Mesendoderm (in vitro differentiated cells): ENCODE measurements around the gene SNAP29.
"Not testable (repeated sequence)": the region's sequence is repeated elsewhere in the genome, so short reads cannot be mapped to it uniquely, and the experiment has no call there.

Experiments used
- DNase-seq: peaks from one replicate; pipeline ENCODE4 v3.0.0; 2013
- H2AK5ac ChIP-seq: 2 replicates; pipeline ENCODE4 v1.6.1; 2013; ENCODE audit warnings: low read length, inconsistent platforms
- H2BK120ac ChIP-seq: 2 replicates; pipeline ENCODE4 v1.6.1; 2013; ENCODE audit warnings: low read depth, mild to moderate bottlenecking, low read length, moderate library complexity, mixed read lengths
- H2BK15ac ChIP-seq: replicated peaks from 2 replicates; pipeline ENCODE4 v1.6.1; 2013; ENCODE audit warnings: low read depth, mild to moderate bottlenecking, moderate library complexity
- H2BK5ac ChIP-seq: 2 replicates; pipeline ENCODE4 v1.6.1; 2013; ENCODE audit warnings: low read length, inconsistent platforms
- H3K18ac ChIP-seq: 2 replicates; pipeline ENCODE4 v1.6.1; 2013; ENCODE audit warnings: mild to moderate bottlenecking, low read length, mixed read lengths
- H3K23ac ChIP-seq: one replicate; pipeline ENCODE4 v1.6.1; 2013; ENCODE audit warnings: low read length
- H3K27ac ChIP-seq: 2 replicates; pipeline ENCODE4 v1.5.1; 2013; ENCODE audit warnings: low read depth, mild to moderate bottlenecking, inconsistent platforms, low read length, moderate library complexity
- H3K27me3 ChIP-seq: 2 replicates; pipeline ENCODE4 v1.6.1; 2013; ENCODE audit warnings: low read length, control low read depth, mild to moderate bottlenecking, inconsistent platforms; ENCODE audit not compliant: insufficient read depth, poor library complexity
- H3K36me3 ChIP-seq: 2 replicates; pipeline ENCODE4 v1.6.1; 2013; ENCODE audit warnings: low read length, inconsistent platforms; ENCODE audit not compliant: control insufficient read depth, insufficient read depth
- H3K4ac ChIP-seq: one replicate; pipeline ENCODE4 v1.6.1; 2013; ENCODE audit warnings: low read depth, mild to moderate bottlenecking, low read length, moderate library complexity
- H3K4me1 ChIP-seq: 2 replicates; pipeline ENCODE4 v1.6.1; 2013; ENCODE audit warnings: low read depth, low read length, inconsistent platforms; ENCODE audit not compliant: control insufficient read depth
- H3K4me2 ChIP-seq: 2 replicates; pipeline ENCODE4 v1.6.1; 2013; ENCODE audit warnings: low read length
- H3K4me3 ChIP-seq: 2 replicates; pipeline ENCODE4 v1.5.1; 2013; ENCODE audit warnings: mild to moderate bottlenecking, low read length
- H3K56ac ChIP-seq: one replicate; pipeline ENCODE4 v1.6.1; 2013; ENCODE audit warnings: low read length
- H3K79me1 ChIP-seq: 2 replicates; pipeline ENCODE4 v1.6.1; 2013; ENCODE audit warnings: low read length, inconsistent platforms
- H3K79me2 ChIP-seq: 2 replicates; pipeline ENCODE4 v1.6.1; 2013; ENCODE audit warnings: mild to moderate bottlenecking, low read length; ENCODE audit not compliant: control insufficient read depth, insufficient read depth
- H3K9ac ChIP-seq: 2 replicates; pipeline ENCODE4 v1.6.1; 2013; ENCODE audit warnings: low read length, inconsistent platforms
- H4K5ac ChIP-seq: one replicate; pipeline ENCODE4 v1.6.1; 2013; ENCODE audit warnings: low read length
- H4K8ac ChIP-seq: one replicate; pipeline ENCODE4 v1.6.1; 2013; ENCODE audit warnings: low read depth, mild to moderate bottlenecking, control low read depth, low read length, moderate library complexity
- WGBS: extraction: QIAGEN DNeasy Blood & Tissue Kit; methylation state at CpG from one replicate; pipeline ENCODE4 v1.1.7; 2013; ENCODE audit warnings: low lambda C conversion rate, missing lambda C conversion rate; ENCODE audit not compliant: insufficient coverage; ENCODE audit errors: extremely low coverage; 5-methylcytosine and 5-hydroxymethylcytosine counted together

SNAP29 gene

GRCh38 chr22:20889025-20889704, 30.4 kb downstream of the SNAP29 start:
- Histone ChIP-seq H3K56ac (no peak overlapping the region), H3K36me3 (no peaks in the 10 kb centered on the region), H2BK120ac (no peak overlapping the region), H4K5ac (no peak overlapping the region), H3K27ac (no peak overlapping the region), H3K79me1 (no peaks in the 10 kb centered on the region), H3K18ac (no peak overlapping the region), H3K79me2 (no peaks in the 10 kb centered on the region), H3K27me3 (no peaks in the 10 kb centered on the region), H3K9ac (no peak overlapping the region), H3K23ac (no peak overlapping the region), H3K4me1 (no peaks in the 10 kb centered on the region), H3K4ac (no peak overlapping the region), H2AK5ac (no peak overlapping the region), H4K8ac (no peak overlapping the region), H3K4me2 (no peak overlapping the region), H2BK5ac (no peak overlapping the region), H3K4me3 (no peak overlapping the region), H2BK15ac (no peak overlapping the region)
- DNase-seq = no peak
- no CpG with 5 or more reads among the region's 6 CpGs for WGBS

- peak overlapping the region; percentile 42 for H3K56ac ChIP-seq
- no peaks in the 10 kb centered on the region for H3K36me3 ChIP-seq
- no peak overlapping the region for H3K4ac ChIP-seq
- H3K4me2 ChIP-seq = no peak overlapping the region
- no peak overlapping the region for H4K5ac ChIP-seq
- H2AK5ac ChIP-seq = no peak overlapping the region
- H3K23ac ChIP-seq = no peak overlapping the region
- H3K27me3 ChIP-seq = no peaks in the 10 kb centered on the region
- no peak overlapping the region for H4K8ac ChIP-seq
- no peak overlapping the region for H2BK15ac ChIP-seq
- H2BK5ac ChIP-seq = no peak overlapping the region
- H3K27ac ChIP-seq = no peak overlapping the region
- no peaks in the 10 kb centered on the region for H3K4me1 ChIP-seq
- whole genome bisulfite sequencing = no CpG with 5 or more reads among the region's 13 CpGs
- DNase-seq = no peak
- no peaks in the 10 kb centered on the region for H3K79me1 ChIP-seq
- H3K4me3 ChIP-seq = no peak overlapping the region
- H3K18ac ChIP-seq = no peak overlapping the region
- no peaks in the 10 kb centered on the region for H3K79me2 ChIP-seq
- H3K9ac ChIP-seq = no peak overlapping the region
- H2BK120ac ChIP-seq = no peak overlapping the region
These were observed 31.2 kb downstream of the SNAP29 start for GRCh38 chr22:20889904-20890540.

GRCh38 chr22:20890975-20891374, 32.2 kb downstream of the SNAP29 start:
- Histone ChIP-seq H3K79me1 (no peaks in the 10 kb centered on the region), H2BK120ac (no peak overlapping the region), H3K4me2 (no peak overlapping the region), H3K4me3 (no peak overlapping the region), H3K27me3 (no peaks in the 10 kb centered on the region), H3K27ac (no peak overlapping the region), H3K23ac (no peak overlapping the region), H3K4ac (no peak overlapping the region), H2AK5ac (no peak overlapping the region), H3K9ac (no peak overlapping the region), H3K36me3 (no peaks in the 10 kb centered on the region), H2BK15ac (no peak overlapping the region), H3K56ac (no peak overlapping the region), H3K4me1 (no peaks in the 10 kb centered on the region), H3K79me2 (no peaks in the 10 kb centered on the region), H3K18ac (no peak overlapping the region), H4K8ac (no peak overlapping the region), H2BK5ac (no peak overlapping the region), H4K5ac (no peak overlapping the region)
- DNase-seq = no peak
- no CpG with 5 or more reads among the region's 6 CpGs for WGBS

GRCh38 chr22:20897737-20898136, 38.9 kb downstream of the SNAP29 start:
- H3K4me2 ChIP-seq, H3K23ac ChIP-seq, H2BK120ac ChIP-seq, H3K79me2 ChIP-seq, H3K4me3 ChIP-seq, H3K27ac ChIP-seq, H3K79me1 ChIP-seq, H2BK5ac ChIP-seq, H3K27me3 ChIP-seq, DNase-seq, H4K5ac ChIP-seq, H2BK15ac ChIP-seq, H3K36me3 ChIP-seq, H4K8ac ChIP-seq, H3K4ac ChIP-seq, H3K4me1 ChIP-seq, H3K9ac ChIP-seq, H2AK5ac ChIP-seq, H3K56ac ChIP-seq, H3K18ac ChIP-seq: not testable (repeated sequence)
- no CpG with 5 or more reads among the region's 7 CpGs for WGBS

- Histone ChIP-seq H3K4me2 (no peak overlapping the region), H3K56ac (no peak overlapping the region), H3K9ac (no peak overlapping the region), H2BK5ac (no peak overlapping the region), H3K27me3 (no peaks in the 10 kb centered on the region), H3K79me1 (no peaks in the 10 kb centered on the region), H3K18ac (no peak overlapping the region), H2BK120ac (no peak overlapping the region), H2AK5ac (no peak overlapping the region), H3K79me2 (no peaks in the 10 kb centered on the region), H2BK15ac (no peak overlapping the region), H3K4me1 (no peaks in the 10 kb centered on the region), H3K36me3 (no peaks in the 10 kb centered on the region), H3K4me3 (no peak overlapping the region), H3K4ac (no peak overlapping the region), H4K8ac (no peak overlapping the region), H3K23ac (no peak overlapping the region), H4K5ac (no peak overlapping the region), H3K27ac (no peak overlapping the region)
- no peak for DNase-seq
- WGBS = no CpG with 5 or more reads among the region's 7 CpGs
These were observed 41.1 kb downstream of the SNAP29 start for GRCh38 chr22:20899827-20900423.
